HL-60 (cell line): Measurements from ENCODE around the gene INAFM2.

ENCODE experiments used
- CTCF ChIP-seq: IDR thresholded peaks from one replicate; pipeline ENCODE4 v1.5.1; 2011; ENCODE audit warnings: low read length, control low read depth, inconsistent platforms; ENCODE audit not compliant: insufficient read depth
- GABPA ChIP-seq: IDR thresholded peaks from 2 replicates; pipeline ENCODE4 v1.6.1; 2012; ENCODE audit warnings: low read depth
- POLR2AphosphoS5 ChIP-seq: IDR thresholded peaks from 2 replicates; pipeline ENCODE4 v1.6.1; 2012; ENCODE audit warnings: low read depth
- REST ChIP-seq: IDR thresholded peaks from 2 replicates; pipeline ENCODE4 v1.6.1; 2012; ENCODE audit warnings: low read depth; ENCODE audit not compliant: insufficient replicate concordance
- SPI1 ChIP-seq: IDR thresholded peaks from 2 replicates; pipeline ENCODE4 v1.6.1; 2012; ENCODE audit warnings: low read depth, mild to moderate bottlenecking, borderline replicate concordance

- TF ChIP-seq CTCF (no peak), POLR2AphosphoS5 (no peak), SPI1 (no peak), REST (no peak), GABPA (no peak)
Observed at GRCh38 chr15:40295297-40295696, 28.2 kb upstream of the INAFM2 start.
